GM19395 (cell line): Measurements from ENCODE around the gene INHBE.
"Not testable (repeated sequence)": the region's sequence is repeated elsewhere in the genome, so short reads cannot be mapped to it uniquely, and the experiment has no call there.

Experiments used
- ATAC-seq: cut with Tn5 transposase; IDR thresholded peaks from one replicate; pipeline ENCODE4 v1.9.1; 2021; ENCODE audit warnings: mild to moderate bottlenecking, moderate library complexity; ENCODE audit not compliant: unreplicated experiment

Gene INHBE

GRCh38 chr12:57495051-57495701 lies 40.1 kb downstream of the INHBE start:
- not testable (repeated sequence) for ATAC-seq

GRCh38 chr12:57496822-57497221 lies 41.7 kb downstream of the INHBE start:
- ATAC-seq, result no peak

- no peak for ATAC-seq
Measured at GRCh38 chr12:57497223-57498131, 42.4 kb downstream of the INHBE start.

- no peak for ATAC-seq
Measured at GRCh38 chr12:57498132-57498502, 43.0 kb downstream of the INHBE start.

- no peak for ATAC-seq
Measured at GRCh38 chr12:57498571-57498970, 43.5 kb downstream of the INHBE start.

GRCh38 chr12:57500213-57500612 lies 45.1 kb downstream of the INHBE start:
- no peak for ATAC-seq

- not testable (repeated sequence) for ATAC-seq
Measured at GRCh38 chr12:57502311-57502969, 47.3 kb downstream of the INHBE start.

- ATAC-seq, result not testable (repeated sequence)
Measured at GRCh38 chr12:57506541-57506940, 51.4 kb downstream of the INHBE start.
